DLD1 (cell line): ENCODE data around the gene PDXK.

Source experiments
- in situ Hi-C: cut with HindIII; loops from 2 replicates; pipeline ENCODE4 v1.10.0; 2017; ENCODE audit warnings: low sequenced_read_pairs

The PDXK gene

DNA sequence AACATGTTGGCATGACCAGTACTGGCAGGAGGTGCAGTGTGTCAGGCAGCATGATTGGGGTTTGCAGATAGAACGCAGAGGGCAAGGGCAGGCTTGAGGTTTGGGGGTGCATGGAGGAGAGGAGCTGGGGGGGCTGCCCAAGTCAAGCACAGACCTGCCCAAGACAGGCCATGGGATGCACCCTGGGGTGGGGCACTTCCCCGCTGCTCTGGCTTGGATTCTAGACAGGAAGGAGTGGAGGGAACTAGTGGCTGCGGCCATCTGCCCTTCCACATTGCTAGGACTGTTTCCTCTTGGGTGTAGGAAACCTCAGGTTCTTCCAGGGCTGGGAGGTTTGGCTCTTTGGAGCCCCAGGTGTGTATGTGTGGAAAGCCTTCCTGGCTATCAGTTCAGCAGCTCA is 3.0 kb downstream of the PDXK start:
- in situ Hi-C loops = no loop called here

DNA sequence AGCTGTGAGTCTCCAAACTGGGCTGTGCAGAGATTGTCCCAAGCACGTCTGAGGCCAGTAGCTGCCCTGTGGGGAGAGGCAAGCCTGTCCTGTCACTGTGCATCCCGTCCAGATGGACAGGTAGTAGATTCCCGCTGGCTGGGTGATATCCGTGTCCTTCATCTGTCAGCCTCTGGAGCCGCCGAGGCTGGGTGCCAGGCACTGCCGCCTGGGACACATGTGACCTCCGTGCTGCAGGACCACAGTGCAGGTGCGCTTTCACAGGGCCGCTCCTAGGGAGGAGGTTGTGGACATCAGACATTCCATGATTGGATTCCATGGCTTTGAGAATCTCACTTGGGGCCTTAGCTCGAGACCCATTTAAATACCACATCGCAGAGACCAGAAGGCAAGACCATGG is 4.7 kb downstream of the PDXK start:
- in situ Hi-C loops = no loop called here

DNA sequence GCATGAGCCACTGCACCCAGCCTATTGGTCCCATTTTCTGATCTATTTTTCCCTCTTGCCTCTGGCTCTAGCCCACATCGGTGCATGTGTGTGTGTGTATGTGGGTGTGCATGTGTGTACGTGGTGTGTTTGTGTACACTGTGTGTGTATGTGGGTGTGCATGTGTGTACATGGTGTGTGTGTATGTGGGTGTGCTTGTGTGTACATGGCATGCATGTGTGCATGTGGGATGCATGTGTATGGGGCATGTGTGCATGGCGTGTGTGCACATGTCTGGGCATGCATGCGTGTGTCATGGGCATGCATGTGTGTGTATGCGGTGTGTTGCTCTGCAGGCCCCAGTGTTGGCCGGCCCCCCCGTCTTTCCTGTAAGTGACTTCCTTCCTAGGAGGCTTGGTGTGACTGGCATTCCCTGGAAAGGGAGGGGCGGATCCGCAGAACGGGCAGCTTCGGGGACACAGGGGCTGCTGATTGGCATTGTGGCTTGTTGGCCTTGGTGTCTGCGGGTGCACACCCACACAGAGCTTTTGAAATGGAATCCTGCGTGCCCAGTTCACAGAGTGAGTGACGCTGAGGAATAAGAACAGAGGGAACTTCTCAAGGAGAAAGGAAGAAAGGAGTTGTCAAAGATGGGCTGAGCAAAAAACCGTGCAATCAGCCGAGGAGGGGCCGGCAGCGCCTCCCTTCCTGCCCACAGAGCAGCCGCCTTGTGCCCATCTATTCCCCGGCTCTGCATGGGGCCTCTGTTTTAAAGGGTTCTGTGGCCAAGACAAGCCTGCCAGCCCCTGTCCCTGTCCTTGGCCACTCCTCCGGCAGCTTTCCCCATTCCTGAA is 8.0 kb downstream of the PDXK start:
- in situ Hi-C loops = no loop called here

DNA sequence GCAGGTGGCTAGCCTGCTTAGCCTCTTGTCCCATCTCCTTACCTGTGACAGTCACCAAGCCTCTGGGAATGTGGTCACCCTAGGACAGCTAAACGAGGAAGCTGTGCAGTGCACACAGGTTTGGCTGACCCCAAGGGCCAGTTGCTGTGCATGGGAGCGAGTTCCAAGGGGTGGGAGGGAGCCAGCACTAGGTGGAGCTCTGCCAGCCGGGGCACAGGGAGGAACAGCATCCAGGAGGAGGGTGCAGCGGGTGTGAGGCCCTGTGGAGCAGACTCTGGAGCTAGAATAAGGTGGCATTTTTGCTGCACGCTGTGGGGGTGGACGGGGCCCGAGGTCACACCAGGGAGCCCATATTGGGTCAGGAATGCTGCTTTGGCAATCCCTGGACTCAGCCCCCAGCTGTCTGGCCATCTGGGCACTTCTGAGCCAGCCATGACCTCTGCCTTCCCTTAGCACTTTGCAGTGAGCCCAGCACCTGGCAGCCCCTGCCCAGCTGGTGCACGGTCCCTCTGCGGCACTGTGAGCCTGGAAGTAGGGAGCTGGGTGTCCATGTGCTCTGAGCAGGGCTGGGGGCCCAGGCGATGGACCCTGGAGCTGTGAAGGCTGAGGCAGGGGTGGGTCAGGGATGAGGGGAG is 8.7 kb downstream of the PDXK start:
- in situ Hi-C loops = no loop called here

DNA sequence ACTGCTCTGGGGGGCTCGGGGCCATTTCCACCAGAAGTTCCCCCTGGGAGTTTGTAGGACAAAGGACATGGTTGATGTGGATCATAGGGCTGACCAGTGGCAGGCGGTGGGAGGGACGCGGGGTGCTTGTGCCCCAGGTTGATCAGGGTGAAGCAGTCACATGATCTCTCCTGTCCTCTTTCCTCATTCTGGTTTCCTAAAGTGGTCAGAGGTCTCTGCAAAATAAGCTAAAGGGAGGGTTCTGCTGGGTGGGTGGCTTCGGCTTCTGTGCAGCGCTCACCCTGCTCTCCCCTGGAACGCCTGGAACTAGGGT is 9.2 kb downstream of the PDXK start:
- in situ Hi-C loops = no loop called here

DNA sequence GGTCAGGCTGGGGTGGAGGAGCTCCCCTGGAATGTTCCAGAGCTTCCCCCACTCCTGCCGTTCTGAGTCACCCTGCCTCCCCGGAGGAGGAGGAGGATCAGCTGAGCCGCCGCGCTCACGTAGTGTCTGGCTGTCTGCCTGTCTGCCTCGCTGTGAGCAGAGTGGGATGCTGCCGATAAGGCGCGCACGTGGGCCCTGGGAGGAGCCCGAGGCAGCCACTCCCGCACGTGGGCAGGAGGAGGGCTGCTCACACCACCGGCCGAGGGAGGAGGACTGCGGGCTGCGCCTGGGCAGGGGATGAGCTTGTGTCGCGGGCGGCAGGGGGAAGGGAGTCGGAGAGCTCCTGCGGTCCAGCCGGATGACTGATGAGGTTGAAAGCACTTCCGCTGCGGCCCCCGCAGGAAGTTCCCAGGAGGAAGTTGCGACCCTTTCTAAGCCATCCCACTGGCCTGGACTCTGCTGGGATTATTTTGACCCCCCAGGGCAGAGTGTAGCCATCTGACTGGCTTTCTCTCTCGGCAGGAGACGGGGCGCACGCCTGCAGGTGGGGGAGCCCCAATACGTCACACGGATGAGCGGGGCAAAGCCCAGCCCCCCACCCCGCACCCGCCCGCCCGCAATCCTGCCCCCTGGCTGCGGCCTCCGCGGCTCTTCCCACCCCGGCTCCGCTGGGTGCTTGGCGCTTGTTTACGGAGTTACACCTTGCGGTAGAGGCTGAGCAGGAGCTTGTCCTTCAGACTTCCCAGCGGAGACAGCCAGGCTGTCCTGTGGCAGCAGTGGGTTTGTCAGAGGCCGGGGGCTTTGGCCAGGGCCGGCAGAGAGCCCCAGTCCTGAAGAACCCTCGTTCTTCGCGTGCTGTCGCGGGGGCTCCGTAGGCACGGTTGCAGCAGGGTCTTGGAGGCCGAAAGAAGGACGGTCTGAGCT is 9.8 kb downstream of the PDXK start:
- in situ Hi-C loops = no loop called here

DNA sequence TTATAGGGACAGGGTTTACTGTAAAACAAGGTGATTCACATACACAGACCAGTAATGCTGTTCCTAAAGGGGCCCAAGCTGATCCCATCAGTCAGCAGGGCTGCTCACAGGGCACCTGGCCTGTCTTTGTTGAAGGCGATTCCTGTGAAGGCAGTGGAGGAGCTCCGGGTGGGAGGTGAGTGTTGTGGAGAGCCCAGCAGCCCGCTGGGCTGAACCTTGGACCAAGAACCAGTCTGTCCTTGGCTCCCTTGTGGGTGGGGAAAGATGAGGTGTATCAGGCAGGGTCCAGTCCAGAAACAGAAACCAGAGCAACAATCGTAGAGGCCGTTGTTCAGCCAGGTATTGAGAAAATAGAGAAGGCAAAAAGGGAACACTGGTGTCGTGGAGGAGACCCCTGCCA is 12.5 kb downstream of the PDXK start:
- in situ Hi-C loops = no loop called here

DNA sequence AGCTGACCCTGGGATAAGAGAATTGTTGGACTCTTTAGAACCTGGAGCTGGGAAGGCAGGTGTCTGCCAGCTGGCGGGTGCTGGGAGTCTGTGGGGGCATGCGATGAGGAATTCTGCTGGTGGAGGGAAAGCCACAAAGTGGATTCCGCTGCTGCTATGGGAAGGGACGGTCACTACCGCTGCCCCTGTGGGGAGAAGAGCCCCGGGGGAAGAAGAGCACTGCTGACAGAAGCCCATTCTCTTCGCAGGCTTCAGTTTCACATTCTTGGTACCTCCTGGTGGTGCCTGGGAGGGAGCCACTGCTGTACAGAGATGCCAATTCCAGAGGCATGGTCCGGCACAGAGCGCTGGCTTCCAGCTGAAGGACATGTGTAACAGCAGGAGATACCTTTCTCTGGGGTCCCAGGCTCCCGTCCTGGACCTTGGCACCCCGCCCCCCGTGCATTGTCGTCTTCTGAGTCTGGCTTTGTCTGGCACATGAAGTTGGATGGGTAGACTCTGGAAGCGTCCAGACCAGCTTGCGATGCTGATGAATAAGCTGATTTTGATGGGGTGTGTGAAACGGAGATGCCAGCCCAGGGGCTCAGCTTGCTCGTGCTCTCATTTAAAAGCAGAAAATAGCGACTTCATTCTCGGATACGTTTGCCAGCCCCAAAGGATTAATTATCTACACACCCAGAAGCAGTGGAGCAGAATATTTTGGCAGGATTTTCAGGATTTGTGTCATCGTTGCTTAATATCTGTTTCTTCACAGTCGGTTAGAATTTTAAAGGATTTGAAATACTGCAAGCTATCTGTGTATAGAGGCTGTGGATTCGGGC is 13.2 kb downstream of the PDXK start:
- in situ Hi-C loops = no loop called here

DNA sequence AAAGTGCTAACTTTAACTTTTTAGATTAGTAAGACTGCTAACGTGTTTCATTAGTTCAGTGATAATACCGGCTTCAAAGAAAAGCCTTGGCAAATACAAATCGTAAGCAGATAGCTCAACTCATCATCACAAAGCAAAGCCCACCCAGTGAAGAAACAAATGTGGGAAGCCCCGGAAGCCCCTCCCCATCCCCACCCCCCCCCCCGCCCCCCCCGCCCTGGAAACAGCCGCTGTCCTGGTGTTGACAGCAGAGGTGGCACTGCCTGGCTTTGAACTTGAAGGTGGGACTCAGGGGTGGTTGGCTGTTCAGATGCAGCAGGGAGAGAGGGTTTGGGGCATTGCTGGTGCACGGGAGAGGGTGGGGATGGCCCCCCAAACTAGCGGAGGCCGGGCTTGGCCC is 14.1 kb downstream of the PDXK start:
- in situ Hi-C loops = no loop called here

DNA sequence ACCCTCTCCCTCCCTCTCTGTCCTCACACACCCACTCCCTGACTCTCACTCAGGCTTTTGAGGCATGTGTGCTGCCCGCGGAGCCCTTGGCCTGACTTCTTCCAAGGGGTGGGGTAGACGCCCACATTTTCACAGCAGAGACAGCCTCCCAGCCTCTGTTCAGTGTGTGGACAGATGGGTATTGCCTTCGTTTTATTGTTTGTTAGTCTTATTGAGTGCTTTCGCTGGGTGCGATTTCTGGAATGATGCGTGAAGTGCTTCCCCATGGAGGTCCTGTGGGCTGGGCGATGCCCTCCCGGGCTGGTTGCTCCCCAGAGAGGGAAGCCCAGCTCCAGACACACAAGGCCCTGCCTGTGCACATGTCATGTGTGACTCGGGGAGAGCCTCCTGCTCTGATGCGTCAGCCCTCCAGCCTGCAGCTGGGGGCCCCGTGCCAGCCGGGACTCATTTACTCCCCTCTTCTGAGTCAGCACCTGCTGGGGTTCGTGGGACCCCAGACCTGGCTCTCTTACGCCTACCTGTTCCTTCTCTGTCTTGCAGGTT is 14.7 kb downstream of the PDXK start:
- in situ Hi-C loops = no loop called here

DNA sequence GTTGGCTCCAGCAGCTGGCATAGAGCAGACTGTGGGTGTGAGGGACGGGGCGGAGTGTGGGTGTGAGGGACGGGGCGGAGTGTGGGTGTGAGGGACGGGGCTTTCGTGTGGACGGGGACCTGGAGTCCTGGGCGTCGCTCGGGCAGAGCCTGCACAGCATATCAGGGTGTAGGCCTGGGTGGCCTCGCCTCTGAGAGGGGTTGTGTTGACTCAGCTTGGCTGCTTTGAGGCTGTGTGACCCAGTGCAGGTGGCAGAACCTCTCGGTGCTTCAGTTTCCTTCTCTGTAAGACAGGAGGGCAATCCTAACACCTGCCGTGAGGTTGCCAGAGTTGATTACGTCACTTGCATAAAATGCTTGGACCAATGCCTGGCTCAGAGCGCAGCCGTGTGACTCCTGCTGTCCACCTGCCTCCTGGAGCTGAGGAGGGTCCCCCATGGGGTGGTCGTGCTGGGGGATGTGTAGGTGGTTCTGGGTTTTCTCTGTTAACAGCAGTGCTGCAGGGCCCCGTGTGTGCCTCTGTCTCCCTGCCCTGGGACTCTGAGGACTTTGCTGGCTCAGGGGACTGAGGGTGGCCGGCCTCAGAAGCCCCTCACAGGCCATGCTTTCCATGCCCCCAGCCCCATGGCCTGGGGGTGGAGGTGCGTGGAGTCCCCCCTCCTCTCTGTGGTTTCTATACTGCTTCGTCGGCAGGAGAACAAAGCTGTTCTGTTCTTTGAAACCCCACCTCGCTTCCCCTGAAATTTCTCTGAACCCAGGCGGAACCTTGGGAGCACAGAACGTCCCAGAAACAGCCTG is 15.4 kb downstream of the PDXK start:
- in situ Hi-C loops = no loop called here

DNA sequence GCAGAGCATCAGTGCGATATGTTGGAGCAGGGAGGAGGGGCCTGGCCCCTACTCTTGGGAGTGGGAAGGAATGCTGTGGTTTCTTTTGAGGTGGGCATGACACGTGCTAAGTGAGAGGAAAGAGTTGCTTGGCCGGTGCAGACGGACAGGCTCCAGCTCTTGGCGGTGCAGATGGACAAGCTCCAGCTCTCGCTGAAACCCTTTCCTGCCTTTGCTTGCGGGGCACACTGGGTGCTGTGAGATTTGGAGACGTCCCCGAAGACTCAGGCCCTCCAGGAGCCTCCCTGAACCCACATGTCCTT is 15.9 kb downstream of the PDXK start:
- in situ Hi-C loops = no loop called here

DNA sequence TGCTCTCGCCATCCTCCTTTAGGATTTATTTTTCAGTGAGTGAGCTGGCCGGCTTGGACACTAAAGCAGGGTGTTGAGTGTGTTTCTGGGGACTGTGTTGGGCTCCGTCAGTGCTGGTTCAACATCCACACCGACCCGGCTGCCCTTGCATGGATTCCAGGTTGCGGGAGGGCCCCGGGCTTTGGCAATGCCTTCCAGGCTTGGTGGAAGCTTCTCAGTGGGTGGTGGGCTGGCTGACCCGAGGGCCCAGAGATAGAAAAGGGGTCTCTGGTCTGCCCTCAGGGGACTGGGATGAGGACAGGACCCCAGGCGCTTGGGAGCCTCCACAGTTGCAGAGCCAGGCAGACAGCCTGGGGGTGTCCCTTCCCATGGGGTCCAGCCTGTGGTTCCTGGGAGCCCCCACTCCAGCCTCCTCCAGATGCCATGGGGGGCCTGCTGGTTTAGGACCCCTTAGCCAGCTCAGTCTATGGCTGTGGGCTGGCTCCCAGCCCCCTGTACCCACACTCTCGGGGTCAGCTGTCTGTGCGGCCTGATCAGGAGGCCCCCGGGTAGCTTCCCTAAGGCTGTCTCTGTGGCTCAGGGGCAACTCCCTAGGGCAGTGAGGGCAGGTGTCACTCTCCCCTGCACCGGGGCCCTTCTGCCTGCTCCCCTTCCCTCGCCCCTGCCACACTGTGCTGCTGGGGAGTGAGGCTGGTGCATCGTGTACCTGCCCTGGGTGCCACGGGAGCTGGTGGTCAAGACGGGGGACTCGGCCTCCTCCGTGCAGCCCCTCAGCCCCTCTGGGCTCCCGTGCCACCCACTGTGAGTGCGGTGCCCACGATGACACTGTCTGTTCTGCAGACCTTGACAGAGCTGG is 16.5 kb downstream of the PDXK start:
- in situ Hi-C loops = no loop called here

DNA sequence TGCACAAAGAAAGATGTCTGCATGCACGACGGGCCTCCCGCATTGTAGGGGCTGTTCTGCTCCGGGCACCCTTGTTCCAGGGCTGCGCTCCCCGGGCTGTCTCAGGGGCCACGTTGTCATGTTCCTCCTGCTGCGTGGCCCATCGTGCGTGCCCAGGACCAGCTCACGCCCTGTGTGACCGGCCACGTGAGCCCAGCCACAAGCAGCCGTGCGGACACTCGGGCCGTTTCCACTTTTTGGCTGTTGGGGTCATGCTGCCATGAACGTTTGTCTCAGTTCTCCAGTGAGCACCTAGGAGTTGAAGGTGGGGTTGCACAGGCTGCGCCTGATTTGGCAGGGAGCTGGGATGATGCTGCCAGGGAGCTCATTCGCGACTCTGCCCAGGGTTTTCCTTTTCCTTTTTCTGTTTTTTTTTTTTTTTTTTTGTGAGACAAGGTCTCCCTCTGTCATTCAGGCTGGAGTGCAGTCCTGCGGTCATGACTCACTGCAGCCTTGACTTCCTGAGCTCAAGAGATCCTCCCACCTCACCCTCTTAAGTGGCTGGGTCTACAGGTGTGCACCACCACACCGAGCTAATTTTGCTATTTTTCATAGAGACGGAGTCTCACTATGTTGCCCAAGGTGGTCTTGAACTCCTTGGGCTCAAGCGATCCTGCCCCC is 17.4 kb downstream of the PDXK start:
- in situ Hi-C loops = no loop called here

DNA sequence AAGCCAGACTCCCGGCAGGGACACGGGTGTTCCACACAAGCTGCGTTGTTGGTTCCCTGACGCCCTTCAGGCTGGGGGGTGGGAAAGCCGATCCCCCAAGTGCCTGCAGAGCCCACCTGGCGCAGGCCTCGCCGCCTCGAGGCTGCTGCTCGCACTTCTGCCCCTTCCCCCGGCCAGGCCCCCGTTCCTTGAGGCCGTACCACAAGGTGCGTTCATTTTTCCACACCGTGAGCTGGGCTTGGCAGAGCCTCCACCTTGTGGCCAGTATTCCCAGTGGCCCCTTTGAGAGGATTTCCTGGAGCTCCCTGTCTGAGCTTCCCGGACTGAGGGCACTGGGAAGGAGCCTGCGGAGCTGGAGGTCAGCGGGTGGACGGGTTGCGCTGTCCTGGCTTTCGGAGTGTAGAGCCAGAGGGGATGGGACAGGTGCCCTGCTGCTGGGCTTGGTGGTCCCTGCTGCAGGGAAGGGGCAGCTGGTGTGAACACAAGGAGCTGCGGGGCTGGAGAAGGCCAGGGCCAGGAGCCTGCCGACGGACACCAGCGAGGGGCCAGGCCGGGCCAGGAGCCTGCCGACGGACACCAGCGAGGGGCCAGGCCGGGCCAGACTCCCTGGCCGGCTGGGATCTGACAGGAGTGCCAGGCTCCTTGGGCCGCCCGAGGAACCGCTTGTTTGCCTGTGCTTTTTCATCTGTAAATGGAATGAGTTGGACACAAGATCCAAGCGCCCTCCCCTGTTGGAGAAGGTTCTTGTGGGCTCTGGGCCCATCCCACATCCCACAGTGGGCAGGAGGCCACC is 18.4 kb downstream of the PDXK start:
- in situ Hi-C loops = no loop called here

DNA sequence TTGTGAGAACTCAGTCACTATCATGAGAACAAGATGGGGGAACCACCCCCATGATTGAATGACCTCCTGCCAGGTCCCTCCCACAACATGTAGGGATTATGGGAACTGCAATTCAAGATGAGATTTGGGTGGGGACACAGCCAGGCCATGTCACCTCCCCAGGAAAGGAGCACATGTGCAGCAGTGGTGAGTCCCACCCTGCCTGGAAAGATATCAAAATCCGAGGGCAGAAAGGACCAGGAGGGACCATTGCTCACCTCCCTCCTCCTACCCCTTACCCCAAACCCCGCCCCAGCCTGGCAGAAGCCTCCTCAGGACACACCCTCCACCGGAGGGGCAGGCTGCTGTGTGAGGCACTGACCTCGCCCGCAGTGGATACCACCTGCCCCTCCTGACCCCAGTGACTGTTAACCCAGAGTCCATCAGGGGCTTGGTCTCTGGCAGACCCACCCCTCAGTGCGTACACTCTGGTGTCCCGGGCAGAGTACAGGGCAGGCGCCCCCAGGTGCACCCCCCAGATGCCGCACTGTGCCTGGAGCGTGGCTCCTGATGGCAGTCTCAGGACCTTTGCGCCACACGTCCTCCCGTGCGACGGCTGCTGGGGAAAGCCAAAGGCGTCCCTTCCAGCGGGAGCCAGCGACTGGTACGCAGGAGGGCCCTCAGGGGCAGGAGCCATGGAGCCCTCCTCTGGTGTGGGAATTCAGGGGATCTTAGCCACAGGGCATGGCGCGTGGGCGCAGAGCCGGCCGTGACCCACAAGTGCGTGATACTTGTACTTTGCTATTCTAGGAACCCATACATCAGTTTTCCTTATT is 20.9 kb downstream of the PDXK start:
- in situ Hi-C loops = no loop called here
